GM12801 (cell line): Measurements from ENCODE around the gene OR13G1.

Source experiments
- TF ChIP-seq, protein P1 (sequence below): IDR thresholded peaks from one replicate; pipeline ENCODE4 v1.5.1; 2011; ENCODE audit warnings: control low read depth; ENCODE audit not compliant: insufficient read length; ENCODE audit errors: extremely low read depth

OR13G1 gene

GRCh38 chr1:247638781-247639180, 40.8 kb downstream of the OR13G1 start:
- TF ChIP-seq, protein P1, sequence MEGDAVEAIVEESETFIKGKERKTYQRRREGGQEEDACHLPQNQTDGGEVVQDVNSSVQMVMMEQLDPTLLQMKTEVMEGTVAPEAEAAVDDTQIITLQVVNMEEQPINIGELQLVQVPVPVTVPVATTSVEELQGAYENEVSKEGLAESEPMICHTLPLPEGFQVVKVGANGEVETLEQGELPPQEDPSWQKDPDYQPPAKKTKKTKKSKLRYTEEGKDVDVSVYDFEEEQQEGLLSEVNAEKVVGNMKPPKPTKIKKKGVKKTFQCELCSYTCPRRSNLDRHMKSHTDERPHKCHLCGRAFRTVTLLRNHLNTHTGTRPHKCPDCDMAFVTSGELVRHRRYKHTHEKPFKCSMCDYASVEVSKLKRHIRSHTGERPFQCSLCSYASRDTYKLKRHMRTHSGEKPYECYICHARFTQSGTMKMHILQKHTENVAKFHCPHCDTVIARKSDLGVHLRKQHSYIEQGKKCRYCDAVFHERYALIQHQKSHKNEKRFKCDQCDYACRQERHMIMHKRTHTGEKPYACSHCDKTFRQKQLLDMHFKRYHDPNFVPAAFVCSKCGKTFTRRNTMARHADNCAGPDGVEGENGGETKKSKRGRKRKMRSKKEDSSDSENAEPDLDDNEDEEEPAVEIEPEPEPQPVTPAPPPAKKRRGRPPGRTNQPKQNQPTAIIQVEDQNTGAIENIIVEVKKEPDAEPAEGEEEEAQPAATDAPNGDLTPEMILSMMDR = no peak

DNA sequence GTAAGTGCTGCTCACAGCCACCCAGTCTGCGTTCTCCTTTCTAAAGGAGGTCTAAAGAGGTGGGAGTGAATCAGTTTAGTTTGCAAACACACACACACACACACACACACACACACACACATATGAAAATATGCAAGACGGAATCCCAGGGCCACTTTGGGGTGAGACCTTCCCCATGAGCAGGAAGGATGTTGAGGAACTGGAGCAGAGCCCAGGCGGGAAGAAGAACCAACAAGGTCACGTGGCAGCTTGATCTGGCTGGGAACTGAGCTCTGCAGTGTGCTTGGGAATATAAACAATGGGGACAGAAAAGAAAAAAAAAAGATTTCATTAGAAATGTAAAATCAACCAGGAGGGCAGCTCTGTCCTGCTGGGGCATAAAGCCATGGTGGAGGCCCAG, 41.5 kb downstream of the OR13G1 start:
- TF ChIP-seq, protein P1 = no peak

- TF ChIP-seq, protein P1 = no peak
Measured at GRCh38 chr1:247627951-247628350, 51.6 kb downstream of the OR13G1 start.
